ENCODE measurements around the gene TSBP1.
"Not testable (repeated sequence)": the region's sequence is repeated elsewhere in the genome, so short reads cannot be mapped to it uniquely, and the experiment has no call there.

Gene TSBP1

DNA sequence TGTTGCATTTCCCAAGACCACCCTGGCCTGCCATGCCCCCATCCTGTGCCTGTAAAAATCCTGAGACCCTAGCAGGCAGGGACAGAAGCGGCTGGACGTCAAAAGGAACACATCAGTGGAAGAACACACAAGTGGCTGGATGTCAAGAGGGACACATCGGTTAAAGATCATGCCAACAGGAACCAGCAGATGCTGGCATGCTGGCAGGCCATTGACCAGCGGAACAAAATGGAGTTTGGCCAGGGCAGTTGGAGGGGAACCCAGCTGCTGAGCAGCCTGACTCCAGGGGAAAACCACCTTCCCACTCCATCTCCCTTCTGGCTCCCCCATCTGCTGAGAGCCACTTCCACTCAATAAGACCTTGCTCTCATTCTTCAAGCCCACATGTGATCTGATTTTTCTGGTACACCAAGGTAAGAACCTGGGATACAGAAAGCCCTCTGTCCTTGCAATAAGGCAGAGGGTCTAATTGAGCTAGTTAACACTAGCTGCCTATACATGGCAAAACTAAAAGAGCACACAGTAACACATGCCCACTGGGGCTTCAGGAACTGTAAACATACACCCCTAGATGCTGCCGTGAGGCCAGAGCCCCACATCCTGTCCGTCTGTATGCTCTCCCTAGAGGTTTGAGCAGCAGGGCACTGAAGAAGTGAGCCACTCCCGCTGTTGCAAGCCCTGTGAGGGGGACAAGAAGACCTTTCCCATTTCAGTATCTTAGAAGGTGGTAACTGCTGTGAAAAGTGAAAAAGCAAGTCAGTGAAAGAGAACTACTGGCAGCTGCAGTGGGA lies 4.2 kb upstream of the TSBP1 start:
- DNase-seq (ENCODE audit: low spot score) = no peak

DNA sequence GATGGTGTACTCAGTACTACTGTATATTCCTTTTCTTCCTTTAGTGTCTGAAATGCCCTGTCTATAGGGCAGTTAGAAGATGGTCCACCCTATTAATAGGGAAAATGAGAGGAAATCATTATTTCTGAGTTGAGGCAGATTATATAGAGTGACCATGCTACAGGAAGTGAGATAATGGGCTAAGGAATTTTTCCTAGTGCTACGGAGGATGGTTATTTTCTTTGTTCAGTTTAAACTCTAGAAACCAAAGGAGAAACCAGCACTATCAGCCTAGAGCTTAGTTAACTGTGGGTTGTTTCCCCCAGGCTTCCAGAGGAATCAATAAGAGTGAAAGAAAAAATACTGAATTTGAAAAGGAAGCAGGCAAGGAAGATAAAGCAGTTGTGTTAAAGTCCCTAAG lies 474 bp downstream of the TSBP1 start:
- no peak for DNase-seq (ENCODE audit: low spot score)

DNA sequence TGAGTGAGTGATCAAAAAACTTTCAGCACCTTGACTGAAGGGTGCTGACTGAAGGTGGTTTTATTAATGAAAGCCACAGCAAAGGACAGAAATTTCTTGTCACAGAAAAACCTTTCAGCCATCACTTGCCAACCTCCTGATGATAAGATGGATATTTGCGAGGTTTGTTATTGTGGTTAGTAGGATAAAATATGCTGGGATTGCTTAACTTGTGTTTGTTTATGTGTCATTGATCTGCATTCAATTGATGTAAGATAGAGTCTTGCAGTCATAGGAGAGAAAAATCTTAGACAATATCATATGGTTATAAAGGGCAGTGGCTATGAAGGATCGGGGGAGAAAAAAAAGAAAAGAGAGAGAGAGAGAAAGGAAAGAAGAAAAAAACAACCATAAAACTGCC lies 1.2 kb downstream of the TSBP1 start:
- DNase-seq (ENCODE audit: low spot score) = no peak

DNA sequence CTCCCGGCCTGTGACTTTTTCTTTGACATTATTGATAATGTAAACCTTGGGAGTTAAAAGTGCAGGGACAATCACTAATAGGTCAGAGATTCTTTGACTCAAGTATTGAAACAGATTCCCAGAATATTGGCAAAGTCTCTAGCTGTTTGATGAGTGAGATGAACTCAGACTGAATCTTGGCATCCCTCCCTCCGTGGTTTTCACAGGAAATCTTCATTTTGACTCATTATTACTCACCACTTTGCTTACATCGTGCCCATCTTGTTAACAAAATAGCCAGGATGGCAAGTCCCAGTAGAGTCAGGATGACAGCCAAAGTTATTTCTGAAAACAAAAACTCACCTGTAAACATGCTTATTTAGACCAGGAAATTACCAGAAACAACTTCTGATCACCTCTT lies 2.0 kb downstream of the TSBP1 start:
- DNase-seq (ENCODE audit: low spot score) = peak; percentile 77

DNA sequence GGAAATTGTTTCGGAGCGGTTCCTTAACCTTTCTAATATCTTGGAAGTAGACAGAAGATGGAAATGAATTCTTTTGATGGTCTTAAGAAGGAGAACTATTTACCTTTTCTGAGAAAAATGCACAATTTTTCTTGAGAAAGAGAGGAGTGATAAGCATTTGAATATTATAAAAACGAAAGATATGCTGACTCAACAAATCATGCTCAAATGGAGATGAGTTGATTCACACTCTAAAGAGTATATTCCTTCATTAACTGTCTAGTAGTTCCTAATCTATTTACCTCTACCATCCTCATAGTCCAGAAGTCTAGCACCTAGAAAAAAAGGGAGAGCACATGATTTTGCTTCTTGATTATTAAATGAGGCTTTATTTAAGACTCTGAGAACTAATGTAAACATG lies 4.1 kb downstream of the TSBP1 start:
- DNase-seq (ENCODE audit: low spot score) = no peak

DNA sequence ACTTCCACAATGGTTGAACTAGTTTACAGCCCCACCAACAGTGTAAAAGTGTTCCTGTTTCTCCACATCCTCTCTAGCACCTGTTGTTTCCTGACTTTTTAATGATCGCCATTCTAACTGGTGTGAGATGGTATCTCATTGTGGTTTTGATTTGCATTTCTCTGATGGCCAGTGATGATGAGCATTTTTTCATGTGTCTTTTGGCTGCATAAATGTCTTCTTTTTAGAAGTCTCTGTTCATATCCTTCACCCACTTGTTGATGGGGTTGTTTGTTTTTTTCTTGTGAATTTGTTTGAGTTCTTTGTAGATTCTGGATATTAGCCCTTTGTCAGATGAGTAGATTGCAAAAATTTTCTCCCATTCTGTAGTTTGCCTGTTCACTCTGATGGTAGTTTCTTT lies 12.5 kb downstream of the TSBP1 start:
- DNase-seq (ENCODE audit: low spot score) = not testable (repeated sequence)

DNA sequence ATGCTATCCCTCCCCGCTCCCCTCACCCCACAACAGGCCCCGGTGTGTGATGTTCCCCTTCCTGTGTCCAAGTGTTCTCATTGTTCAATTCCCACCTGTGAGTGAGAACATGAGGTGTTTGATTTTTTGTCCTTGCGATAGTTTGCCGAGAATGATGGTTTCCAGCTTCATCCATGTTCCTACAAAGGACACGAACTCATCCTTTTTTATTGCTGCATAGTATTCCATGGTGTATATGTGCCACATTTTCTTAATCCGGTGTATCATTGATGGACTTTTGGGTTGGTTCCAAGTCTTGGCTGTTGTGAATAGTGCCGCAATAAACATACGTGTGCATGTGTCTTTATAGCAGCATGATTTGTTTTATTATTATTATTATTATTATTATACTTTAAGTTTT lies 13.2 kb downstream of the TSBP1 start:
- not testable (repeated sequence) for DNase-seq (ENCODE audit: low spot score)

DNA sequence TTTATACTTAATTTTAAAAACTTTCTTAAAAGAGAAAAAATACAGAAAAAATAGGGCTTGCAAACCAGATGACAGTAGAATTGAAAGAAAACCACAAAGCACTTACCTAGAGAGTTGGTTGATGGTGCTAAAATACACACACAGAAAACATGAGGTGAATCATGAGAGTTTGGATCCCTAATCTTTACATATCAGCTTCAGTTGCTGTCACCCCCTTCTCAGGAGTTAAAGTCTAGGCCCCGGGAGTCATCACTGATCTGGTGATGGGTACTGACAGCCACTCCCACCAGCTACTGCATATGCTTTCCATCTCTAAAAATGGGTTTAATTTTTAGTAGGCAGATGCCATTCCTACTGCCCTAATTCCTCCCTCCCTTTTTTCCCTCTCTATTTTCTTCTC lies 16.7 kb downstream of the TSBP1 start:
- no peak for DNase-seq (ENCODE audit: low spot score)

DNA sequence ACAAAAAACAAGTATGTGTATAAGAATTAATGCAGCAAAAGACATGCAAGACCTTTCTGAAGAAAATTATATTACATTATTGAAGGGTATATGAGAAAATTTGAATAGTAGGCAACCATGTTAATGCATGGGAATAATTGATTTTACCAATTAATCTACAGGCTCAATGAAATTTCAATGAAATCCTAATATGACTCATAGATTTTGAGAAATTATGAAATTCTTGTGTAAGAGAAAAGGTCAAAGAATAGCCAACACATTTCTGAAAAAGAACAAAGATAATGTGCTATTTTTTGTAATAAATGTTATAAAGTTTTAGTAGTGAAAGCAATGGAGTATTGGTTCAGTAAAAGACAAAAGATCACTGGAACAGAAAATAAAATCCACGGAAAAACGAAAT lies 18.4 kb downstream of the TSBP1 start:
- no peak for DNase-seq (ENCODE audit: low spot score)

DNA sequence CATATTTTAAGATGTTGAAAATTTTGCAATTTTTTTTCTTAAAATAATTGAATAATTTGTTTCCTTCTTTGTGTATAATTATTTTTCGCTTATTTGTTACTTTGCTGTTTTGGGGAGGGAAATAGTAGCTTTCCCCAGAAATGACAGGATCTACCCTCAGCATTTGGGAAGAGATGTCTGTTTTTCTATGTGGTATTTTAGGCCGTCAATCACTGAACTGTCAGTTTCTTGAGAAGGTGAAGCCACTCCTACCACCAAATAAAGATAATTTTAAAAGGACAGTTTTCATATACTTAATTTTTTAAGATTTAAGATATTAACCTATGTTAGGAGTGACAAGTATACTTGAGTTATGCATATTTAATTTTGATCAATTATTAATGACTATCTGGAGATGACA lies 31.5 kb downstream of the TSBP1 start:
- no peak for DNase-seq (ENCODE audit: low spot score)

DNA sequence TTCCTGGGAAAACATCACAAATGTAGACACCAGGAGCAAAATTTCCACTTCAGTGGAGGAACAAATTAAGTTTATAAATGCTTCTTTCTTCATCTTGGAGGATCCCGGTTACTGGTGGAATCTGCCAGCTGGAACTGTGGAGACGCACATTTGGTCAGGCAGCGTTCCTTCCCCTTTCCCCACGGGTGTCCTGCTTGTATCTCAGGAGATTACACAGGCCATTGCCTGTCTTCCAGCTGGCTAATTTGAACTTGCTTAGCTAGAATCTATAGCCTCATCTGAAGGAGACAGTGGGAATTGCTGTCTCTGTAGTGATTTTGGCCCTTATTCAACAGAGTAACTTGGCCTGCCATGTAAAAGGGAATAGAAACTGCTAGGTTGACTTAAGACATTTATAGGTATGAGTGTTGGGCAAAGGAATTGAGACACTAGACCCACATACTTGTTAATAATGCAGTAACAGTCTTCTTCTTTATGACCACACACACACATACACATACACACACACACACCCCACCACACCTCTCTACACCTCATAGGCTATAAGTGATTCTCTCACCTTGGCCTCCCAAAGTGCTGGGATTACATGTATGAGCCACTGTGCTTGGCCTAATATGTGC lies 34.4 kb downstream of the TSBP1 start:
- DNase-seq (ENCODE audit: low spot score) = no peak

DNA sequence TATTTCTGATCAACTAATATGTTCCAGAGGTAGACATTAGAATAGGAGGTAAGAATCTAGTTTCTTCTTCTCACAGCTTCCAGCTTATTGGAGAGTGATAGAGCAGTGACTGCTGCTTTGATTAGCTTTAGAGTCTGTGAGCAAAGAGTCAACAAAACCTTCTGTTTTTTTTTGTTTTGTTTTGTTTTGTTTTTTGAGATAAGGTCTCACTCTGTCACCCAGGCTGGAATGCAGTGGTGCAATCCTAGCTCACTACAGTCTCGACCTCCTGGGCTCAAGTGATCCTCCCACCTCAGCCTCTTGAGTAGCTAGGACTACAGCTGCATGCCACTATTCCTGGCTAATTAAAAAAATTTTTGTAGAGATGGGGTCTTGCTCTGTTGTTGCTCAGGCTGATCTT lies 39.3 kb downstream of the TSBP1 start:
- no peak for DNase-seq (ENCODE audit: low spot score)

DNA sequence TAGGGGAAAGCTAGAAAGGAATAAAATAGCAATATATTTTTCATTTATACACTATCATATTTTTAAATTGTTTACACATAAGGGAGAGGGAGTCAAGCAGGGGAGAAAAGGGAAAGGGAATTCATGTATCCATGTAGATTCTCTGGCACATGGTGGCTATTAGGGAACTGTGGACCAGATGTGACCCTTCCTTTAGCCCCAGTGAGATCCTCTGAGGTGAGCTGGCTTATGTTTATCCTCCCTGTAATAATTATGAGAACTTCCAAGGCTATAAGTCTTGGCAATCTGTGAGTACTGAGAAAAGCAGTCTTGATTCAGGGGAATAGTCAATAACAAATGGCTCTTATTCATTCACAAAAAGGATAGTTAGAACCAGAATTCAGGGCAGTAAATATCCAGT lies 42.6 kb downstream of the TSBP1 start:
- no peak for DNase-seq (ENCODE audit: low spot score)

DNA sequence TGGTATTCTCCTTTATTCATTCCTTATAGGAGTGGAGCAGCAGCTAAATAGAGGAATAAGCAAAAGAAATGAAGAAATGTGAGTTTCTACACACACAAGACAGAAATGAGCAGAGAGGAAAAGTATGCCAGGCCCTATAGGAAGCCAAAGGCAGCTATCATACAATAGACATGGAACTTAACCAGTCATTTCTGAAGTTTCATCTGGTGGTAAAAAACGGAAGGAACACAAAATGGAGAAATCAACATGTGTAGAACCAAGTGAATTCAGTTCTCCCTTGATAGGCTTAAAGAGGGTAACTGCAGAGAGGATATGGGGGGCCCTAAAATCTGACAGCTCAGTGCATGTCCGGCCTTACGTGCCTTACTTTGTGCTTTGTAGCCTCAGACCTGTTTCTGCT lies 44.6 kb downstream of the TSBP1 start:
- DNase-seq (ENCODE audit: low spot score) = no peak

DNA sequence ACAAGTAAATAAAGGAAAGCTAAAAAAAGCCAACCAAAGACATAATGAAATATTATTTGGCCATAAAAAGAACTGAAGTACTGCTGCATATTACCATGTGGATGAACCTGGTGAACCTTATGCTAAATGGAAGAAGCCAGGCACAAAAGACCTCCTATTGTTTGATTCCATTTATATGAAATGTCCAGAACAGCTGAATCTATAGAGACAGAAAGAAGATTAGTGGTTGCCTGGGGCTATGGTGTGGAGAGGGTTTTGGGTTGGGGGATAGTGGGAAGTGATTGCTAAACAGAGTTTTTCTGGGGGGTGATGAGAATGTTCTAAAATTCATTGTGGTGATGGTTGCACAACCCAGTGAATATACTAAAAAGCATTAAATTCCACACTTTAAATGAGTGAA lies 53.2 kb downstream of the TSBP1 start:
- DNase-seq (ENCODE audit: low spot score) = no peak

DNA sequence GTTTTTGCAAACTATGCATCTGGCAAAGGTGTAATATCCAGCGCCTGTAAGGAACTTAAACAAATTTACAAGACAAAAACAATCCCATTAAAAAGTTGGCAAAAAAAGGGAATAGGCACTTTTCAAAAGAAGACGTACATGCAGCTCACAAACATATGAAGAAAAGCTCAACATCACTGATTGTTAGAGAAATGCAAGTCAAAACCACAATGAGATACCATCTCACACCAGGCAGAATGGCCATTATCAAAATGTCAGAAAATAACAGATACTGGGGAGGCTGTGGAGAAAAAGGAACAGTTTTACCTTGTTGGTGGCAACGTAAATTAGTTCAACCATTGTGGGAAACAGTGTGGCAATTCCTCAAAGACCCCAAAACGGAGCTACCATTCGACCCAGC lies 54.2 kb downstream of the TSBP1 start:
- DNase-seq (ENCODE audit: low spot score) = no peak

DNA sequence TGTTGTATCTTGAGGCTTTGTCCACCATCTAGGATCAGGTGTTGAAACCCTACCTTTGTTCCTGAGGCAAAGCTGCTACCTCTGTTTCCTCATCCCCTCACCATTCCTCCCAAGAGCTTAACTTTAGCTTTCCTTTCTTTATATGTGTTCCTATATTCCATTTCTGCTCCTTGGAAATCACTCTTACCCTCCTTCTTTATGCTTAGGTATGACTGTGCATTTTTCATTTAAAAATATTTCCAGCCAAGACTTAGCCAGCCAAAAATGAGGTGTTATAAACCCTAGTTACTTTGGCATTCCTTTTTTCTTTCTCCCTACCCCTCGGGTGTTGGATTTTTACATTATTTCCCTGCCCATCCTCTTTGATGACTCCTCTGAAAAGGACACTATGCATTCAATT lies 57.7 kb downstream of the TSBP1 start:
- no peak for DNase-seq (ENCODE audit: low spot score)

DNA sequence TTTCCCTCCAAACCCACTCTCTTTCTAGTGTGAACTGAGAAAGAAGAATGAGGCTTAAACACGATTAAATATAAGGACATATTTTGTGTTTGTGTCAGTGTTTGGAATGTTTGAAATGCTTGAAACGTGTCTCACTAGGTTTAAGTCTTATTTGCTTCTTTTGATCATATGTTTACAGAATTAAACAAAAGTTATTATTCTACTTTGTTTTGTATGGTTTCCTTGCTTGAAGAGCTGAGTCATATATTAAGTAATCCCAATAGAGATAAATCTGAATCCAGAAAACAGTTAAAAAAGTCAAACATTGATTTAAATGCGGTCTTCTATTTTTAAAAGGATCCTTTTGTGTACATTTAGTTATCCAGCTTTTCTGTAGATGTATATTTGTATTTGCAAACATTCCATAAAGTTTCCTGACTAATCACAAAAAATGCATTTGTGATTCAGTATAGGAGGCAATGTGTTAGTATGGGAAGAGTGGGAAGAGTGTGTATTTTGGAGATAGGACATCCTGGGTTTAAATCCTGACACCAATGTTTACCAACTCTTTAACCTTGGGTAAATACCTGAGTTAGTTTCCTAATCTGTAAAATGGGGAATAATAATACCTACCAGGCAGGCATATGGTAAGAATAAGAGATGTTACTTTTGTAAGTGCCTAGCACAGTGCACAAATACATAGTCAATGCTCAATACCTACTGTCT lies 72.9 kb downstream of the TSBP1 start:
- peak; percentile 8 for DNase-seq (ENCODE audit: low spot score)

DNA sequence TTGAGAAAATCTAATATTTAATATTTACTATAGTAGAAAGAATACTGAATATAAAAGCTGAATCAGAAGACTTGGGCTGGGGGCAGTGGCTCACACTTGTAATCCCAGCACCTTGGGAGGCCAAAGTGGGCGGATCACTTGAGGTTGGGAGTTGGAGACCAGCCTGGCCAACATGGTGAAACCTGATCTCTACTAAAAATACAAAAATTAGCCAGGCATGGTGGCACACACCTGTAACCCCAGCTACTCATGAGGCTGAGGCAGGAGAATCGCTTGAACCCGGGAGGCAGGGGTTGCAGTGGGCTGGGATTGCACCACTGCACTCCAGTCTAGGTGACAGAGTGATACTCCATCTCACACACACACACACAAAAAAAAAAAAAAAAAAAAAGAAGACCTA lies 76.7 kb downstream of the TSBP1 start:
- not testable (repeated sequence) for DNase-seq (ENCODE audit: low spot score)

DNA sequence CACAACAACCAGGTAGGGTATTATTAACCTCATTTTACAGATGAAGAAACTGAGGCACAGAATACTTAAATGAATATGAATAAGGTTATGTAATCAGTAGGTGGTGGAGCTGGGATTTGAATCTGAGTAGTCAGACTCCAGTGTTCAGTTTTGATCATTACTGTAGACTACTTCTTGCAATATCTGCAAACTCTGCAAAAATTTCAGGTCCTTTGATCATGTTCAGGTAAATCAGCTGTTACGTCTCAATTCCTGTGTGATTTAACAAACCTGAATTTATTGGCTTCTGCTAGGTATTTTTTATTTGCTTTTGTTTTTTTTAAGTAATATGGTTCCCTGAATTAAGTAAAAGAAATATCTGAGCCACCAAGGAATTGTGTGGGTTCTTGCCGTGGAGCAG lies 77.1 kb downstream of the TSBP1 start:
- no peak for DNase-seq (ENCODE audit: low spot score)

DNA sequence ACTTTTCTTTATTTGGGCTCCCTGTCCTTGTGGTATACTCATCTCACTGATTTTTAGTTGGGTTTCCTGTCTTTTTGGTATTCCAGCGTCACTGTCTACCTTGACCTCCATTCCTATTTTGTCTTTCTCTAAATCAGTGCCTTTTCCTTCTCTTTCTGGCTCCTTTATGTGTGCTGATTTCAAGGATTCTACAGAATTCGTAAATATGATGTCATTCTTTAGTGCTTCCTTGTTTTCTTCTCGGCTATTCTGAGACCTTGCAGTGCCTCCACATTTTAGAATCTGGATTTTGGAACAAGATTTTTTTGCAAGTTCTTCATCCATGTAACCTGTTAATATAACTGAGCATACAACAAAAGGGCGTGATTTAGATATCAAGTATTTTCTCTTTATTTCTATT lies 78.0 kb downstream of the TSBP1 start:
- DNase-seq (ENCODE audit: low spot score) = no peak

DNA sequence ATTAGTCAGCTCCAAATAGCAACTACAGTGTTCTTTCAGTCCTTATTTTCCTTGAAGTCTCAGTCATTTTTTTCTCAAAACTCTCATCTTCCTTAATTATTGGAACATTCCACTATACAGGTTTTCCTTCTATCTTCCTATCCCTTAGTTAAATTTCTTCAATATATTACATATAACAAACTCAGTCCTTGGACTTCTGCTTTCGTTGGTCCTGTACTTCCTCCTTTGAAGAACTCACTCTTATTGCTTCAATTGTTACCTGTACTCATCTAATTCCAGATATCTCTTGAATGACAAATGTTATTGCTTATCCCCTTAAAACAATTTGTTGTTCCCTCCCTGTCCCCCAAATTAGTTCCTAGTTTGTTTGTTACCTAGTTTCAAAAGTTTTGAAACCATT lies 80.2 kb downstream of the TSBP1 start:
- DNase-seq (ENCODE audit: low spot score) = no peak

DNA sequence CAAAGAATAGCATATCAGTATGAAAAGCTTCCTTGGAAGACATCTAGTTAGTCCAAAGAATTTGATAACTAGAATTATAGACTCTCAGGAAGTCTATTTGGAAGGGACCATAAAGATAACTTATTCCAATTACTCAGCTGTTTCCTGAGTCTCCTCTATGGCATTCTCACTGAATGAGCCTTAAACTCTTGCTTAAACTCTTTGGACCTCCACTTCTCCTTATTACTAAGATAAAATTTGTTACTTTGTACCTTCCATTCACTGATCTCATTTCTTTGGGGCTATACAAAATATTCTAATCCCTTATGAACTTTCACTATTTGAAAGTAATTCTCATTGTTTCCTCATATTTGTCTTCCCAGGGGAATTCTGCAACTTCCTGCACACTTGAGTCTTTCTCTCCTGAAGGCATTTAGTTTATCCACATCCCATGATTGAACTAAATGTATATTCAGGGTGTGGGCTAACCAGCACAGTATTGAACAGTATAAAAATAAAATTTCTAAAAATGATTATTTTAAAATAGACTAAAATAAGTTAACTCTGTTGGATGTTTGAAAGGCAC lies 80.7 kb downstream of the TSBP1 start:
- DNase-seq (ENCODE audit: low spot score) = no peak
